Inferior parietal cortex (tissue), 1 donor: Measurements from ENCODE around the gene CHST7.

Experiments used
- DNase-seq: peaks from one replicate; pipeline ENCODE4 v3.0.0-alpha.2; 2016; ENCODE audit errors: extremely low spot score

CHST7 gene

GRCh38 chrX:46602468-46603102 lies 29.0 kb downstream of the CHST7 start:
- no peak for DNase-seq

GRCh38 chrX:46607916-46608315 lies 34.4 kb downstream of the CHST7 start:
- no peak for DNase-seq

DNA sequence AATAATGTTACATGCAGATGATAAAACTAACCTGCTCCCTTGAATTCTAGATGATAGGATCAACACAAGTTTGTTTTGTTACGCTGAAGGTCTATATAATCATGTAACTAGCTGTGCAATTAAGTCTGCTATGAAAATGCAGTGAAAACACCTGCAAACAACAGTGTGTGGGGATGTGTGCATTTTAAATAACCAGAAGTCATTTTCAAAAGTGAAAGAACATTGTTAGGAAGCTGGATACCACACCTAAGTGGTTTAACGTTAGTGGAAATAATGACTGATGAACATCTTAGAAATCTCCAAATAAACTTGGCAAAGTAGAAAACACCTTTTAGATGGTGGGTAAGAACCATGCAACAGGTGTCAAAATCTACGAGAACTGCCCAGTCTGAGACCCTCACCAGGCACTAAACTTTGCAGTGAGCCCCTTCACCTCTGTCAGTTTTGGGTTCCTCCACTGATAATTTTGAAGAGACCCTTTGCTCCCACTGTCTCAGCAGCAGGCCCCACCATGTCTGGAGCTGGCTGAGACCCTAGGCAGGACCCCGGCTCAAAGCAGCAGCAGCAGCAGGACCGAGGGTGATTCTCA lies 36.6 kb downstream of the CHST7 start:
- no peak for DNase-seq

GRCh38 chrX:46611658-46612362 lies 38.2 kb downstream of the CHST7 start:
- DNase-seq: no peak

DNA sequence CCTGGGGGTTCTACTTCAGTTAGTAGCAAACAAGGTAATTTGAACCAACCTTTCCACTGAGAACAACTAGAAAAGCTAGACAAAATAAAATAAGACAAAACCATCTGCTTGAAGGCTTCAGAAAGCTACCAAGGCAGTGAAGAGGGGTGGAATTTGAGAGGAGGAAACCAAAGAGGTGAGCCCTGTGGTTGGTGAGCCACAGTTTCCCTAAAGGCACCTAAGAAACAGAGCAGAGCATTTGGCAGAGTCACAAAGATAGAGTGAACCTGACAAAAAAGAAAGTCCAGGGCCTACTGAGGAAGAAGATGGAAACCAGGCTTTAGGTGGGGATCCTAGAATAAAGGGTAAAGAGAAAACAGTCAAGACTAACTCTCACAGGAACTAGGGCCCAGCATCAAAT lies 44.3 kb downstream of the CHST7 start:
- no peak for DNase-seq

DNA sequence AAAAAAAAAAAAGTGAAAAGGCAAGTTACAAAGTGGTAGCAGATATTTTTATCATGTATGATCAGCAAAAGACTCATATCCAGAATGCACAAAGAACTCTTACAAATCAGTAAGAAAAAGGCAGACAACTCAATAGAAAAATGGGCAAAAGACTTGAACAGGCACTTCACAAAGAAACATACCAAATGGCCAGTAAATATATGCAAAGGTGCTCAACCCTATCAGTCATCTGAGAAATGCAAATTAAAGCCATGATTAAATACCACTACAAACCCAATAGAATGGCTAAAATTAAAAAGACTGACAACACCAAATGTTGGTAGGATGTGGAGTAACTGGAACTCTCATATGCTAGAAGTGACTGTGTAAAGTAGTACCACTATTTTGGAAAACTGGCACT lies 45.4 kb downstream of the CHST7 start:
- DNase-seq: no peak

GRCh38 chrX:46620505-46620904 lies 46.9 kb downstream of the CHST7 start:
- no peak for DNase-seq

GRCh38 chrX:46621572-46621971 lies 48.0 kb downstream of the CHST7 start:
- DNase-seq: no peak

DNA sequence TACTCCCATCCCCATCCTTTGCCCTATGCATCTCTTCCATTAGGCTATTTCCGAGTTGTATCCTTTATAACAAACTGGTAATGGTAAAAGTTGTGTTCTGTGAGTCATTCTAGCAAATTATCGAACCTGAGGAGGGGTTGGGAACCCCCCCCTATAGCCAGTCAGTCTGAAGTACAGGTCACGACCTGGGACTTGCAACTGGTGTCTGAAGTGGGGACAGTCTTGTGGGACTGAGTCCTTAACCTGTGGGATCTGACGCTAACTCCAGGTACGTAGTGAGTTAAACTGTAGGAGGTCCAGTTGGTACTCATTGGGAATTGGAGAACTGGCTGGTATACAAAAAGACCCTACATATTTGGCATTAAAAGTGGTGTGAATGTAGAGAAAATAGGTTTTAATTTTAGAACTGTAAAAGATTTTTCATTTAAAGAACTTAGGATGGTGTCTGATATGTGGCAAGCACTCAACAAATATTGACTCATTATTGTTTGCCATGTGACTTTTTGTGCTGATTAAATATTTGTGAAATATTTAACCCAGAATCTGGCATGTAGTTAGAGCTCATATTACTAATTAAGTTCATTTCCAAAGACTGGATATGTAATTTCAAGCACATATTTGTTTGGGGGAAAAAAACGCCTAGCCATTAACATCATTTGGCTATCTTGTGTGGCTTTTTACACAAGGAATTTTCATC lies 50.7 kb downstream of the CHST7 start:
- no peak for DNase-seq

DNA sequence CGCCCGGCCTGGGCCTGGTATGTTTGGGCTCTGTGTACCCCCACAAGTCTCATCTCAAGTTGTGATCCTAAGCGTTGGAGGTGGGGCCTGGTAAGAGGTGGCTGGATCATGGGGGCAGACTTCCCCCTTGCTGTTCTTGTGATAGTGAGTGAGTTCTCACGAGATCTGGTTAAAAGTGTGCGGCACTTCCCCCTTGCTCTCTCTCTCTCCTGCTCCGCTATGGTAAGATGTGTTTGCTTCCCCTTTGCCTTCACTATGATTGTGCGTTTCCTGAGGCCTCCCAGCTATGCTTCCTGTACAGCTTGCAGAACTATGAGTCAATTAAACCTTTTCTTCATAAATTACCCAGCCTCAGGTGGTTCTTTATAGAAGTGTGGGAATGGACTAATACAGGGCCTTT lies 53.0 kb downstream of the CHST7 start:
- no peak for DNase-seq

- no peak for DNase-seq
Observed at GRCh38 chrX:46627062-46627461, 53.5 kb downstream of the CHST7 start.

GRCh38 chrX:46627711-46628419 lies 54.3 kb downstream of the CHST7 start:
- no peak for DNase-seq

GRCh38 chrX:46628460-46629371 lies 55.2 kb downstream of the CHST7 start:
- DNase-seq: no peak

GRCh38 chrX:46630141-46630540 lies 56.6 kb downstream of the CHST7 start:
- no peak for DNase-seq

DNA sequence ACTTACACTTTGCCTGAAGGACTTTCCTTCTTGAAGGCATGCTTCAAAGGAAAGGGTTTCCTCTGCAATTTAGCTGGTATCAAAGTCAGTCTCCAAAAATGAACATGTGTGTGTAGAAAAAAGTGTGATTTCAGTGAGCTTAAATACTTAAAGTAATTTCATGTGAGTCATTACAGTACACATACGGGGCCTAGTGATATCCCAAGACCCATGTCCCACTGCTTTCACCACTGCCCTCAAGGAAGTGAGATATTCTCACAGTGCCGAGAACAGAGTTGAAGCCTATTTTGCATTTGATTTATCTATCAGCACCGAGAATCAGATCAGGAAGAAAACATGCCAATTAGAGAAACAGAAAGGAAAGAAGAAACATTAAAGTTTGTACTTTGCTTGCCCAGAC lies 61.0 kb downstream of the CHST7 start:
- DNase-seq: no peak

DNA sequence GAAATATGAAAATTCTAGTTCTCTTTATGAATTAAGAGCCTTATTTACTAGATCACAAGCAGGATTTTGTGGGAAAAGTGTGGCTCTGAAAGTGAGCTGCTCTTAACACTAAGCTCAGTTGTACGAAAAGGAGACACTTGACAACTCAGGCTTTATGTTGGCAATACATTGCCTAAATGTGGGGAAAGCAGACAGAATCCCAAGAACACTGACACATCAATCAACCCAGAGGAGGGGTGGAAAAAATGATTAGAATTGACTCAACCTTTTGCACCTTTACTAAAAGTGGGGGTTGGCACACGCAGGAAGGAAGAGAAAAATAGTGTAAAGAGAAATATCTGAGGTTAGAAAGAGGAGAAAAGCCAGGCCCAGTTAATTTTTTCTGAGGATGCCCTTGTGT lies 61.6 kb downstream of the CHST7 start:
- DNase-seq: no peak

GRCh38 chrX:46636223-46636622 lies 62.7 kb downstream of the CHST7 start:
- no peak for DNase-seq

DNA sequence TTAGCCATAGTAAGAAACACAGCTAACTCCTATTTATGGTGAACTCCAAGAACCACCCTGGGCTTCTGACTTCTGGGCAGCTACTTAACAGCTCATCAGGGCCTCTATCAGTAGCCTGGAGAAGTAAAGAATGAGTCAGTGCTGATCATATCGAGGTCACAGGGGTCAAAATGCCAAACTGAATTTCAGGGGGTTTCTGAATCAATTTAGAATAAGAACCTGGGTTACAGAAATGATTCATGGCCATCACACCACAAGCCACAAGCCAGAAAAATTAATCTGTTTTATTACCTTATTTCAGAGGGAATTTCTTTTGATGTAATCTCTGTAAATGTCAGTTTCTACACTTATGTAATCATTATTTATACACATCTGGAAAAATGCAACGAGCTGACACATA lies 64.4 kb downstream of the CHST7 start:
- no peak for DNase-seq

DNA sequence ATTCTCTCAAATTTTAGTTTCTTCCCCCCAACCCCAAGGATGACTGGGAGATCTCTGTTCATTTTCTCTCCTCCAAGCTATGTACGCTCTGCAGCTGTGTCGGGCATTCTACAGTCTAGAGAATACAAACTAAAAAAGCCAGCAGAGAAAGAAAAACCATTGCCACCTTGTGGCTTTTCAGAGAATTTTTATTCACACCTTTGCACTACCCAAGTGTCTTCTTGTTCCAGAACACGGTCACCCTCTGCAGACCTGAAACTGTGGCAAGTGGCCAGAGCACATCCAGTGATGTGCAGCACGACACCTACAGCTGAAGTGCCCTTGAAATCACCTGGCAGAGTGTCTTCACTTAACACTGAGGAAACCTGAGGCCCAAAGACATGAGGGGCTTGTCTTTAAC lies 68.6 kb downstream of the CHST7 start:
- DNase-seq: no peak

DNA sequence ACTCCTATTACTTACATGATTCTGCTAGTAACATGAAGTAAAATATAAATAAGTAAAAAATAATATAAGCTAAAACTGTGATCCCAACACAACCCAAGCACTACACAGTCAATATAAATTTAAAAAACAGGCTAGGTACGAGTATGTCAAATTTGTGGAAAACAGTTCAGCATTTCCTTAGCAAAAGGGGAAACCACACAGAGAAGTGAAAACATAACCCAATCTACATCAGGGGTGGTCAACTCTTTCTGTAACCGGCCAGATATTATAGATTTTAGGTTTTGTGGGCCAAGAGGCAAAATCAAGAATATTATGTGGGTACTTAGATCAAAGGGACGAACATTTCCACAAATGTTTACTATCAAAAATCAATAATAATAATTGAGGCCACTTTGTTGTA lies 70.1 kb downstream of the CHST7 start:
- DNase-seq: no peak

GRCh38 chrX:46645614-46646013 lies 72.0 kb downstream of the CHST7 start:
- DNase-seq: no peak
